GM23248 (cell line): ENCODE results near the gene DPP10.

Experiments
- EZH2 ChIP-seq: fragments of 200-600 bp; sonication (generic); IDR thresholded peaks from 2 replicates; pipeline ENCODE4 v1.6.1; 2018; ENCODE audit warnings: antibody characterized with exemption, mild to moderate bottlenecking; ENCODE audit not compliant: insufficient read depth, poor library complexity, severe bottlenecking
- EZH2phosphoT487 ChIP-seq: fragments of 200-600 bp; sonication (generic); IDR thresholded peaks from 2 replicates; pipeline ENCODE4 v1.6.1; 2018; ENCODE audit warnings: antibody characterized with exemption, moderate library complexity, mild to moderate bottlenecking, low read depth; ENCODE audit not compliant: insufficient read depth

DNA sequence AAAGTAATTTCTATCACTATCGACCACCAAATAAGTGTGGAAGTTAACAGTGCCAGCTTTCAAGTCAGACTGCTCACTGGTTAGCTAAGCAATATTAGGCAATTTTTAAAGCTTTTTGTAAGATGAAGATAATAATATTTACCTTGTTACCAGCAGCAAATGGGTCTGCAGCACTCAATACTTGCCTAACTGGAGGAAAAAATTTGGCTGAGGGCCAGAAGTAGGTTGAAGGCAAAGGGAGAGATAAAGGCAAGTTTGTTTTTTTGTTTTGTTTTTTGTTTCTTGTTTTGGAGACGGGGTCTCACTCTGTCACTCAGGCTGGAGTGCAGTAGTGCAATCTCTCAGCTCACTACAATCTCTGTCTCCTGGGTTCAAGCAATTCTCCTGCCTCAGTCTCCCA lies 675.9 kb downstream of the DPP10 start:
- TF ChIP-seq EZH2 (no peak), EZH2phosphoT487 (no peak)
